ENCODE data around the gene PTPRG.

Gene PTPRG

GRCh38 chr3:61736506-61736905, 175.1 kb downstream of the PTPRG start:
- TF ChIP-seq FOXP2 (optimal IDR thresholded peaks at IDR 0.05; ENCODE audit: borderline replicate concordance, extremely low read depth, extremely low read length, insufficient read depth) (no peak), TAF1 (IDR thresholded peaks at IDR 0.05; ENCODE audit: borderline replicate concordance, insufficient read depth, low read length) (no peak), REST (IDR thresholded peaks at IDR 0.05; ENCODE audit: insufficient read depth in 1 of 2, low read depth in 2 of 2, low read length in 2 of 2) (no peak), POLR2AphosphoS5 (IDR thresholded peaks at IDR 0.05; ENCODE audit: low read depth, low read length) (no peak), SIN3A (IDR thresholded peaks at IDR 0.05; ENCODE audit: borderline replicate concordance, insufficient read depth, low read length) (no peak)

- TF ChIP-seq POLR2AphosphoS5 (IDR thresholded peaks at IDR 0.05; ENCODE audit: low read depth, low read length) (no peak), SIN3A (IDR thresholded peaks at IDR 0.05; ENCODE audit: borderline replicate concordance, insufficient read depth, low read length) (no peak), FOXP2 (optimal IDR thresholded peaks at IDR 0.05; ENCODE audit: borderline replicate concordance, extremely low read depth, extremely low read length, insufficient read depth) (no peak), REST (IDR thresholded peaks at IDR 0.05; ENCODE audit: insufficient read depth in 1 of 2, low read depth in 2 of 2, low read length in 2 of 2) (no peak), TAF1 (IDR thresholded peaks at IDR 0.05; ENCODE audit: borderline replicate concordance, insufficient read depth, low read length) (no peak)
Observed at GRCh38 chr3:61739640-61740039, 178.3 kb downstream of the PTPRG start.

GRCh38 chr3:61740494-61740893, 179.1 kb downstream of the PTPRG start:
- TF ChIP-seq TAF1 (IDR thresholded peaks at IDR 0.05; ENCODE audit: borderline replicate concordance, insufficient read depth, low read length) = no peak
- no peak for TF ChIP-seq SIN3A (IDR thresholded peaks at IDR 0.05; ENCODE audit: borderline replicate concordance, insufficient read depth, low read length)
- no peak for TF ChIP-seq FOXP2 (optimal IDR thresholded peaks at IDR 0.05; ENCODE audit: borderline replicate concordance, extremely low read depth, extremely low read length, insufficient read depth)
- no peak for TF ChIP-seq POLR2AphosphoS5 (IDR thresholded peaks at IDR 0.05; ENCODE audit: low read depth, low read length)
- no peak for TF ChIP-seq REST (IDR thresholded peaks at IDR 0.05; ENCODE audit: insufficient read depth in 1 of 2, low read depth in 2 of 2, low read length in 2 of 2)

- no peak for TF ChIP-seq TAF1 (IDR thresholded peaks at IDR 0.05; ENCODE audit: borderline replicate concordance, insufficient read depth, low read length)
- no peak for TF ChIP-seq SIN3A (IDR thresholded peaks at IDR 0.05; ENCODE audit: borderline replicate concordance, insufficient read depth, low read length)
- no peak for TF ChIP-seq POLR2AphosphoS5 (IDR thresholded peaks at IDR 0.05; ENCODE audit: low read depth, low read length)
- TF ChIP-seq FOXP2 (optimal IDR thresholded peaks at IDR 0.05; ENCODE audit: borderline replicate concordance, extremely low read depth, extremely low read length, insufficient read depth) = no peak
- TF ChIP-seq REST (IDR thresholded peaks at IDR 0.05; ENCODE audit: insufficient read depth in 1 of 2, low read depth in 2 of 2, low read length in 2 of 2) = no peak
Observed at GRCh38 chr3:61741551-61741950, 180.2 kb downstream of the PTPRG start.

- no peak for TF ChIP-seq TAF1 (IDR thresholded peaks at IDR 0.05; ENCODE audit: borderline replicate concordance, insufficient read depth, low read length)
- TF ChIP-seq FOXP2 (optimal IDR thresholded peaks at IDR 0.05; ENCODE audit: borderline replicate concordance, extremely low read depth, extremely low read length, insufficient read depth) = no peak
- TF ChIP-seq POLR2AphosphoS5 (IDR thresholded peaks at IDR 0.05; ENCODE audit: low read depth, low read length) = no peak
- TF ChIP-seq REST (IDR thresholded peaks at IDR 0.05; ENCODE audit: insufficient read depth in 1 of 2, low read depth in 2 of 2, low read length in 2 of 2) = no peak
- no peak for TF ChIP-seq SIN3A (IDR thresholded peaks at IDR 0.05; ENCODE audit: borderline replicate concordance, insufficient read depth, low read length)
Observed at GRCh38 chr3:61742006-61742405, 180.6 kb downstream of the PTPRG start.

Measured in PFSK-1 (cell line).